ENCODE data around the gene CLDN19.

Gene CLDN19

DNA sequence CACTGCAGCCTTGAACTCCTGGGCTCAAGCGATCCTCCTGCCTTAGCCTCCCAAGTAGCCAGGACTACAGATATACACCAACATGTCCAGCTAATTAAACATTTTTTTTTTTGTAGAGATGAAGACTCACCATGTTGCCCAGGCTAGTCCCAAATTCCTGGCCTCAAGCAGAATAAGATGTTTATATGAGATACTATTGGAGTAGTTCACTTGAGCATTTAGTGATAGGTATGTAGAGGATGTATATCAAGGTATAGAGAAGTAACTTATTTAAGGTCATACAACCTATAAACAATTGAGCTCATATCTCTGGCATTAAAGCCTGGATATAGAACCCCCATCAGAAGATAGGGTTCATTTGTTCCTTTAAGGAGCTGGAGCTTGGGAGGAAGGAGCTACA lies 40.1 kb upstream of the CLDN19 start:
- H3K79me2 ChIP-seq (ENCODE audit: insufficient read depth, low read length) = peaks cover 4% of the 10 kb centered on the region; the same call in 1 of the 2 replicates
- no peaks in the 10 kb centered on the region for H3K4me1 ChIP-seq (ENCODE audit: insufficient read depth, low read length, poor library complexity, severe bottlenecking)
- H3F3A ChIP-seq (ENCODE audit: low read depth) = no peaks in the 10 kb centered on the region
- no peak overlapping the region for H3K4me2 ChIP-seq (ENCODE audit: low read depth, low read length, poor library complexity, severe bottlenecking)
- H3K9ac ChIP-seq (ENCODE audit: low read depth, low read length, poor library complexity, severe bottlenecking) = no peak overlapping the region
- no peaks in the 10 kb centered on the region for H4K20me1 ChIP-seq (ENCODE audit: insufficient read depth, low read length, poor library complexity, severe bottlenecking)
- no peak overlapping the region for H3K4me3 ChIP-seq (ENCODE audit: low read length, poor library complexity, severe bottlenecking)
- no peaks in the 10 kb centered on the region for H3K27me3 ChIP-seq (ENCODE audit: insufficient read depth, low read length, poor library complexity, severe bottlenecking)
- peaks cover 19% of the 10 kb centered on the region for H3K36me3 ChIP-seq (ENCODE audit: insufficient read depth, low read length)
- H3K9me3 ChIP-seq (ENCODE audit: insufficient read depth, low read depth, low read length) = no peaks in the 10 kb centered on the region
- H3K9me2 ChIP-seq (replicated peaks; ENCODE audit: low read depth, low read length) = no peaks in the 10 kb centered on the region
- TF ChIP-seq EZH2phosphoT487 (IDR thresholded peaks at IDR 0.05; ENCODE audit: borderline replicate concordance) = no peak
- TF ChIP-seq, protein P1, sequence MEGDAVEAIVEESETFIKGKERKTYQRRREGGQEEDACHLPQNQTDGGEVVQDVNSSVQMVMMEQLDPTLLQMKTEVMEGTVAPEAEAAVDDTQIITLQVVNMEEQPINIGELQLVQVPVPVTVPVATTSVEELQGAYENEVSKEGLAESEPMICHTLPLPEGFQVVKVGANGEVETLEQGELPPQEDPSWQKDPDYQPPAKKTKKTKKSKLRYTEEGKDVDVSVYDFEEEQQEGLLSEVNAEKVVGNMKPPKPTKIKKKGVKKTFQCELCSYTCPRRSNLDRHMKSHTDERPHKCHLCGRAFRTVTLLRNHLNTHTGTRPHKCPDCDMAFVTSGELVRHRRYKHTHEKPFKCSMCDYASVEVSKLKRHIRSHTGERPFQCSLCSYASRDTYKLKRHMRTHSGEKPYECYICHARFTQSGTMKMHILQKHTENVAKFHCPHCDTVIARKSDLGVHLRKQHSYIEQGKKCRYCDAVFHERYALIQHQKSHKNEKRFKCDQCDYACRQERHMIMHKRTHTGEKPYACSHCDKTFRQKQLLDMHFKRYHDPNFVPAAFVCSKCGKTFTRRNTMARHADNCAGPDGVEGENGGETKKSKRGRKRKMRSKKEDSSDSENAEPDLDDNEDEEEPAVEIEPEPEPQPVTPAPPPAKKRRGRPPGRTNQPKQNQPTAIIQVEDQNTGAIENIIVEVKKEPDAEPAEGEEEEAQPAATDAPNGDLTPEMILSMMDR (conservative IDR thresholded peaks at IDR 0.05; ENCODE audit: low read length) = no peak
- no peak overlapping the region for H2AFZ ChIP-seq (ENCODE audit: low read length)

DNA sequence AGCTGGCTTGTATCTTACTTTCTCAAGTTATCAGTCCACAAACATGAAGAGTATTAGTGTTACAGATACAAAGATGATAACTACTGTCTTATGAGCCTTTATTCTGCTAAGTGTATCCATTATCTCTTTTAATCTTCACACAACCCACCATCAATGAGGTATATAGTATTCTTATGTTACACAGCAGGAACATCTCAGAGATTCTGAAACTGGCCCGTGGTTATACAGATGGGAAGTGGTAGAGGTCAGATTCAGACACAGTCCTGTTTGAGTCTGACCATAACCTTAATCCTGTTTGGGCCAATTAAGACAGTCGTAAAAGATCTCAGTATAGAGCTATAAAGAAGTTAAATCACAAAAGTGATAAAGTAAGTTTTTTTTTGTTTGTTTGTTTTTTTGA lies 39.7 kb upstream of the CLDN19 start:
- Histone ChIP-seq H3F3A (ENCODE audit: low read depth) (no peaks in the 10 kb centered on the region), H3K4me1 (ENCODE audit: insufficient read depth, low read length, poor library complexity, severe bottlenecking) (no peaks in the 10 kb centered on the region), H4K20me1 (ENCODE audit: insufficient read depth, low read length, poor library complexity, severe bottlenecking) (no peaks in the 10 kb centered on the region), H3K36me3 (ENCODE audit: insufficient read depth, low read length) (peaks cover 23% of the 10 kb centered on the region), H3K27me3 (ENCODE audit: insufficient read depth, low read length, poor library complexity, severe bottlenecking) (no peaks in the 10 kb centered on the region), H3K4me2 (ENCODE audit: low read depth, low read length, poor library complexity, severe bottlenecking) (no peak overlapping the region), H3K9me3 (ENCODE audit: insufficient read depth, low read depth, low read length) (no peaks in the 10 kb centered on the region), H3K9me2 (replicated peaks; ENCODE audit: low read depth, low read length) (no peaks in the 10 kb centered on the region), H3K9ac (ENCODE audit: low read depth, low read length, poor library complexity, severe bottlenecking) (no peak overlapping the region), H3K79me2 (ENCODE audit: insufficient read depth, low read length) (peaks cover 4% of the 10 kb centered on the region; the same call in 1 of the 2 replicates), H3K4me3 (ENCODE audit: low read length, poor library complexity, severe bottlenecking) (no peak overlapping the region), H2AFZ (ENCODE audit: low read length) (no peak overlapping the region)
- TF ChIP-seq, protein P1 (conservative IDR thresholded peaks at IDR 0.05; ENCODE audit: low read length) = no peak

DNA sequence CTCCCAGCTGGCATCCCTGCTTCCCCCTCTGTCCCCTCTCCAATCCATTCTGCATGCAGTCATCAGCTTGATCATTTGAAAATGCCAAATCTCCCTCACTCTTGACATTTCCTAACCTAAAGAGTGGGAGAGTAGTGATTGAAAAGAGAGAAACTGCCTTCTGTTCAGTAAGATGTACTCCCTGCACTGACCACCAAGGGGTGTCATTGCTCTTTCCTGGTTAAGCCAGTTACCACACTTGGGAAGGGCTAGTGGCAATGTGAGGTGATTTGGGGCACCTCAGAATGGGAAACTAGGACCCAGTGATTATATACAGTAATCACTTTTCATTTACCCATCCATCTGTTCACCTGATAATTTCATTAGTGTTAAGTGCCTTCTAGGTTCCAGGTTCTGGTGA lies 37.8 kb upstream of the CLDN19 start:
- peaks cover 10% of the 10 kb centered on the region for H3K79me2 ChIP-seq (ENCODE audit: insufficient read depth, low read length)
- peaks cover 27% of the 10 kb centered on the region for H3K36me3 ChIP-seq (ENCODE audit: insufficient read depth, low read length)
- no peak overlapping the region for H3K4me3 ChIP-seq (ENCODE audit: low read length, poor library complexity, severe bottlenecking)
- H3F3A ChIP-seq (ENCODE audit: low read depth) = no peaks in the 10 kb centered on the region
- TF ChIP-seq EZH2phosphoT487 (IDR thresholded peaks at IDR 0.05; ENCODE audit: borderline replicate concordance) = no peak
- TF ChIP-seq, protein P1 (conservative IDR thresholded peaks at IDR 0.05; ENCODE audit: low read length) = peak; percentile 92
- no peaks in the 10 kb centered on the region for H3K9me3 ChIP-seq (ENCODE audit: insufficient read depth, low read depth, low read length)
- H3K9ac ChIP-seq (ENCODE audit: low read depth, low read length, poor library complexity, severe bottlenecking) = no peak overlapping the region
- H4K20me1 ChIP-seq (ENCODE audit: insufficient read depth, low read length, poor library complexity, severe bottlenecking) = no peaks in the 10 kb centered on the region
- H3K4me2 ChIP-seq (ENCODE audit: low read depth, low read length, poor library complexity, severe bottlenecking) = no peak overlapping the region
- H3K27me3 ChIP-seq (ENCODE audit: insufficient read depth, low read length, poor library complexity, severe bottlenecking) = no peaks in the 10 kb centered on the region
- no peaks in the 10 kb centered on the region for H3K9me2 ChIP-seq (replicated peaks; ENCODE audit: low read depth, low read length)
- H2AFZ ChIP-seq (ENCODE audit: low read length) = no peak overlapping the region
- H3K4me1 ChIP-seq (ENCODE audit: insufficient read depth, low read length, poor library complexity, severe bottlenecking) = no peaks in the 10 kb centered on the region
